GM18499 (cell line): Measurements from ENCODE around the gene CCNJL.
"Not testable (repeated sequence)": the region's sequence is repeated elsewhere in the genome, so short reads cannot be mapped to it uniquely, and the experiment has no call there.

Source experiments
- ATAC-seq: cut with Tn5 transposase; IDR thresholded peaks from one replicate; pipeline ENCODE4 v1.9.1; 2021; ENCODE audit warnings: moderate number of reproducible peaks; ENCODE audit not compliant: insufficient read depth, unreplicated experiment

Gene CCNJL

DNA sequence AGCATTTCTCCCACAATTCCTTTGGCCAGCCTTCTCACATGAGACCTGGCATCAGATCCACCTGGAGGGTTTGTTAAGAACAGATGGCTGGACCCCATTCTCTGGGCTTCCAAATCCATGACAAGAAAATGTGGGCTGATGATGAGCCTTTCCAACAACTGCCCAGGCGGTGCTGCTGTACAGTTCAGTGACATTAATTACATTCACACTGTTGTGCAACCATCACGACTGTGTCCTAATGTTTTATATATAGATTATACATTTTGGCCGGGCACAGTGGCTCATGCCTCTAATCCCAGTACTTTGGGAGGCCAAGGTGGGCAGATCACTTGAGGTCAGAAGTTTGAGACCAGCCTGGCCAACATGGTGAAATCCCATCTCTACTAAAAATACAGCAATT is 22.4 kb upstream of the CCNJL start:
- ATAC-seq: not testable (repeated sequence)

DNA sequence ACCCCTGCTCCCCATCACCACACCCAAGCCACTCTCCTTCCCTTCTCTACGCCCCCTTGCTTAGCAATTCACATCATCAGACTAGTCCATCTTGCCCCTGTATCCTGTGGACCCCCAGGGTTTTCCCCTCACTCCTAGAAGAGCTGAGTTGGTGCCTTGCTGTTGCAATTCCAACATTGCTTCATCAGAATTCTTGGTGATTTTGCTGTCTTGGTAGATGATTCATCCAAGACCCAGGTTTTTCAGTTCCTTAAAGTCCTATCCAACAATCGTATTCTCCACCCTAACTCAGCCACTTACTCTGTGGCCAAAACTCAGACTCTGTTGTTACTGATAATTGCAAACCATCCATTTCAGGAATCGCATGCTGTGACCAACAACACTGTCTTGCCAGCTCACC is 21.4 kb upstream of the CCNJL start:
- ATAC-seq: no peak

DNA sequence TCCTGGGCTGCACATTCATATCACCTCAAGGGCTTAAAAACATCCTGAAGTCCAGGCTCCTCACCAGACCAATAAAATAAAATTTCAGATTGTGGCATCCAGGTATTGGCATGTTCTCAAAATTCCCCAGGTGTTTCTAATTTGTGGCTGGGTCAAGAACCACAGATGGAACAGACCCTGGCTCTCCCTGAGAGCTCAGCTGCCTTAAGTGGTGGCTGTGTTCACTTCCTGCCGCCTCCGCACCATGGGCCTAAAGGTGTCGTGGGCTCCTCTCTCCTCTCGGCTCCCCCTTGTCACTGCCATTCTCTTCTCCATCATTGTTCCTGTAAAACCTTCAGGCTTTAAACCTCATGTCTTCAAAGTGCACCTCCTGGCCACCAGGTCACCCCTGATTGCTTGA is 17.8 kb upstream of the CCNJL start:
- ATAC-seq: no peak

DNA sequence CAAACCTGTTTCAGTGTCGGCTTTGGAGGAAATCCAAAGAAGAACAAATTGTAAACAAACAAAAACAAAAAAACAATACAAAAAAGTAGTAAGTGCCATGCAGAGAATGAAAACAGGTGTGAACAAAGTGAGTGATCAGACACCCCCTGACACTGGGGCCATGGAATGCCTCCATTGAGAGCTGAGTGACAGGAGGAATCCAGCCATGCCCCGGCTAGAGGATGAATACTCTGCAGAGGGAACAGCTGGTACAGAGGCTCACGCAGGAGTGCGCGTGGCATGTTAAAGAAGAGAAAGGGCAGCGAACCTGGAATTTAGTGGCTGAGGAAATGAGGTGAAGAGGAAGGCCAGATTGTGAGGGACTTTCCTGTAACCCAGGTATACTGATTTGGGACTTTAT is 15.5 kb upstream of the CCNJL start:
- ATAC-seq: no peak

DNA sequence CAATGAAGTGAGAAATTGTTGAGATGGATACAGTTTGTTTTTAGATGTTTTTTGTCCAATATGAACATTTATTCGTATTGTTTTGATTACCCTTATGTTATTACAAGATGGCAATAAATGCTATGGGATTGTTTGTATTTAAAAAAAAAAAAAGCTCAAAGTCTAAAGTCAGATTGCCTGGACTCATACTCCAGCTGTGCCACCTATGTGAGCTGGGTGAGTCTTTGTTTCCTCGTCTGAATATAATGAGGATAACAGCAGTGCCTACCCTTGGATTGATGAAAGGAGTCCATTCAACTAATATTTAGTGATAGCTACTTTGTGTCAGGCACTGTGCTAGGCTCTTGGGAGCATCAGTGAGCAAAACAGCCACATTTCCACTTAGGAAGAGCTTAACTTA is 14.6 kb upstream of the CCNJL start:
- ATAC-seq: no peak

DNA sequence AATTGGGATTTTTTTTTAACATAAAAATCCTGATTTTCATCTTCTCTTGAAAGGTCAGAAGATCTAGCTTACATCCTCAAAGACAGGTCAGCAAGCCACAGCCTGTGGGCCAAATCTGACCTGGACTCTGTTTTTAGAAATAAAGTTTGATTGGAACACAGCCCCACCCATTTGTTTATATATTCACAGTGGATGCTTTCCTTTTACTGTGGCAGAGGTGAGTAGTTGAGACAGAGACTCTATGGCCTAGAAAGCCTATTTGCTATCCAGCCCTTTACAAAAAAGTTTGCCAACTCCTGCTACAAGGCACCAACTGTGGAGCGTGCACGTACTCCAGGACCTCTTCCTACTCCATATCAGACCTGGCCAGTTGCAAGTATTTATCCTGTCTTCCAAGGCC is 13.4 kb upstream of the CCNJL start:
- no peak for ATAC-seq

DNA sequence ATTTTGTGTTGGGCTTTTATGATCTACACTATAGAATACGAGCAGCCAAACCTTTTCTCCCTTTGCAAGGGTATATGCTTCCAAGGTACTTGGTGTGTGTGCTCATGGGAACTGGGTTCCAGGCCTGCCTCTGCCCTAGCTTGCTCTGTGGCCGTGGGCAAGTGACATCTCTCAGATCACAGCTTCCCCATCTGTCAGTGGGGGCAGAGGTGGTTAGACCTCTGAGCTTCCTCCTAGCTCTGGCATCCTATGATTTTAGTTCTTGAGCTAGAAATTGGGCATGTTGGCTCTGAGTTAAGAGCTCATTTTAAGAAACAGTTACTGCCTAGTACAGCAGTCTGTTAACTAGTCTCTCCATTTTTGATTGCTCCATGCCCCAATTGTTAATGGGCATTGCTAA is 12.5 kb upstream of the CCNJL start:
- no peak for ATAC-seq

DNA sequence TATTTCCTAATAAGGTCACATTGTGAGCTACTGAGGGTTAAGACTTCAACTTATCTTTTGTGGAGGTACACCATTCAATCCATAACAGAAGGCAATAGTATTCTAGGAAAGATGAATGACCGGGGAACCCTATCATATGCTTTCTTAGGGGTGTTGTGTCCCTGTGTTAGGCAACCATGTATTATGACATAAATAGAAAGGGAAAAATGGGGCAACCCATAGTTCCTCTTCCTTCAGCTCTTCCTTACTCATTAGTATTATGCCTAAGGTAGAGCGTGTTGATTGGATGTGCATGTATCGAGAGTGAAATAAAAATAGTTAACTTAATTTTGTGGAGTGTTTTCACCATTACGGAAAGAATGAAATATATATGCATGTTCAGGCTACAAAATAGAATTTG is 6.0 kb upstream of the CCNJL start:
- ATAC-seq: no peak

DNA sequence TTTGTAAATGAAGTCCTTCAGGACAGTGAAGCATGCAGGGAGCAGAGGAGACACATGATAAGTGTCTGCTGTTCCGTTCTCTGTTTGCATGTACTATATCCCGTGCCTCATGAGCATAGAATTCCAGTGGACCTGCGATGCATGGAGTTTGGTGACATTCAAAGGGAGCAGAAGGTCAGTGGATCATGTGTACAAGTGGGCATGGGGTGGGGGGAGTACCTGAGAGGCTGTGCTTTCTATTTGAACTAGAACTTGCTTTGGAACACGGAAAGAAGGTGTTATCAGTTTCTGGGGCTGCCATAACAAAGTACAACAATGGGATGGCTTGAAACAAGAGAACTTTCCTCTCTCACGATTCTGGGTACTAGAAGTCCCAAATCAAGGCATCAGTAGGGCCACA is 5.1 kb upstream of the CCNJL start:
- ATAC-seq: no peak

DNA sequence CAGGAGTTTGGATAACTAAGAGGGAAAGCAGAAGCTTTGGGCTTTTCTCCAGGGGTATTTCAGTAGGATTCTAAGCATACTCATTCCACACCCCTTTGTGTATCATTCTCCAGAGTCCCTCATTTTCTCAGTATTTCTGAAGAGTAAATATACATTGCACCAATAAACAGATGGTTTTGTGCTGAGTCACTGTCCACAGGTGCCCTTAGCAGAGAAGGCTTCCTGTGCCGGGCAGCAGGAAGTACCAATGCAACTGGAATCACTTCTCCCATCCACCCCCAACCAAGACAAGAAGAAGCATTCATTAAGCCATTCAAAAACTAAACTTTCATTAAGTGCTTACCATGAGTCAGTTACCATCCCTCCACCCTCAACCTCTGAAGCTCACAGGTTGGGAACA is 3.6 kb upstream of the CCNJL start:
- ATAC-seq: no peak

DNA sequence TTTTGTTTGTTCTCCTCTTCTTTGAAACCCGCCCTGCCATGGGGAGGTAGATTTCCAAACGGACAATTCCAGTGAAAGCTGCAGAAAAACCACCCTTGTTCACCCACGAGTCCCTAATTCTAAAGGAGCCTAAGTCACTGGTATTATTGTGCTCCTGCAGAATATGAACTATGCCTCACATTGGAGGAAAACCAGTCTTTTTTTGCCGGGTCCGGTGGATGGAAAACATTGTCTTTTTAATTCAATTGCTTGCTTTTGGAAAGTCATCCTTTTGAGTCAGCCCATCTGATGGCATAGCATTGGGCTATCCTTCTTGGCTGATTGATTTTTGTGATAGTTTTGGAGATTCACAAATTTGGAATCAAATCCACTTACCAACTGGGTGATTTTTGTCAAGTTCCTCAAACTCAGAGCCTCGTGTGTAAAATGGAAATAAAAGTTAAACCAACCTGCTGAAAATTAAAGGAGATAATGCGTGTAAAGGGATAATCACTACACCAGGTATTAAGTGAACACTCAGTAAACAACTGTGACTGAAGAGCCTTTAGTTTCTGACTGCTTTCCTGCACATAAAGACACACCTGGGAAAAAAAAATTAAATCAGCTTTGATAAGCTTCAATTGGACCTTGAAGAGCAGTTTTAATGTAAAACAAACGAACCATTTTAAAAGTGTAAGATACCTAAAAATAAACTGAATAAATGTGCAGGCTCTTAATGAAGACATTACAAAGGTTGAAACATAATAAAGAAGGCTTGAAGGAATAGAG is 780 bp upstream of the CCNJL start:
- no peak for ATAC-seq

DNA sequence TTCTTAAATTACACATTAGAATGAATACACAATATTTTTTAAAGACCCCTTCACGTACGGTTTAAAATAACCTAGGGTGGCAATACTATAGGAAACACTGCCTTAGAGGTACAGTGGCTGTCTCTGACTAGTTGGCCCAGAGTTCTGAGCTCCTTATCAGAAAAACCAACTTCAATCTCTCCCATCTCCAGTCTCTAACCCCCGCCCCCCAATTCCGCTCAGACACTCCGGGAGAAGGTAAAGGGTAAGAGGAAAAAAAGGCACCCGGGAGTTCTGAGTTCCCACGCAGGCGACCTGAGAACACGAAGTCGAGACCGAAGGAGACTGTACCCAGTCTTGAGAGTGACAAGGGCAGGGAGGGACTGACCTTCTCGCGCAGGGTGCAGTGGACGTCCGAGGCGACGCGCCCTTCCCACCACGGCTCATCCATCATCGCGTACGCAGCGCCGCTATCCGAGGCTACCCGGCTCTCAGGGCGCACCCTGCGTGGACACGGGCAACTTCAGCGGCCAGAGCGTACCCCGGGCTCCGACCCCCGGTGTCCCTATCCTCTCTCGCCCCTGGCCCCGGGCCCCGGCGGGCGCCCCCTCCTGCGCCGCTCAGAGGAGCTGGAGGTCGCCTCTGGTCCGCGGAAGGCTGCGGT is 752 bp downstream of the CCNJL start:
- no peak for ATAC-seq

DNA sequence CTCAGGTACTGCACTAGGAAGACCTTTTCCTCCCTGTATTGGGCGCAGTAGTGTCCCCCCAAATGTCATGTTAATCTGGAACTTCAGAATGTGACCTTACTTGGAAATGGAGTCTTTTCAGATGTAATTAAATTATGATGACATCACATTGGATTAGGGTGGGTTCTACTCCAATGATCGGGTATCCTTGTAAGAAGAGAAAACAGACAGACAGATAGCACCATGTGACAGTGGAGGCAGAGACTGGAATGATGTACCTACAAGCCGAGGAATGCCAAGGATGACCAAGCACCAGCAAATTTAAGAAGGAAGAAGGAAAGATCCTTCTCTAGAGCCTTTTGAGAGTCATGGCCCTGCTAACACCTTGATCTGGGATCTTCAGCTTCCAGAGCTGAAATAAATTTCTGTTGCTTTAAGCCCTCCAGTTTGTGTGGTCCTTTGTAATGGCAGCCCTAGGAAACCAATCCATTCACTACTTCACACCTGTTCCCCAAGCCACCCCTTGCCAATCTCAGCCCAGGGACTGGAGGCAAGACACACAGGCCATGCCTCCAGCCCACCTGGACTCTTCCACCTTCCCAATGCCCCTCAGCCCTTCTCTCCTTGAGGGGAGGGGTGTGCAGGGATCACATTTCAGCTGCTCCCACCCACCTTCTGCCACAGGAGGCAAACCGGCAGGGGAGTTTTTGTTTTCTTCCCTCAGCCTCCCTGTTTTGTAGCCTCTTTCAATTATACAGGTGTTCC is 1.6 kb downstream of the CCNJL start:
- ATAC-seq: no peak

DNA sequence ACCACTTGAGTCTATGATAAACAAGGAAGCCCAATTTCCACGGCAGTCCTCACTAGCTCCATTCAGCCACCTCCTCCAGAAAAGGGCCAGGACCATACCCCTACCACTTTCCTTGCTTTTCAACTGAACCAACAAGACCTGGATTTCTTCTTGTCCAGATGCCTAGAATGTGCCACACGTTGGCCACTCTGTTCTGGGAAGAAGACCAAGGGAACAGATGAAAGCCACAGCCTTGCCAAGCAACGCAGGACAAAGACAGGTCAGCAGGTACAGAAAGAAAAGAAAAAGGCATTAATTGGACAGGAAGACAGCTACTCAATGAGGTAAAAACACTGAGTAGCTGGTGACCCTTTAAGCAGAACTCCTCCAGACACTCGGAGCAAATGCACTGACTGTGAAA is 2.2 kb downstream of the CCNJL start:
- ATAC-seq: no peak

DNA sequence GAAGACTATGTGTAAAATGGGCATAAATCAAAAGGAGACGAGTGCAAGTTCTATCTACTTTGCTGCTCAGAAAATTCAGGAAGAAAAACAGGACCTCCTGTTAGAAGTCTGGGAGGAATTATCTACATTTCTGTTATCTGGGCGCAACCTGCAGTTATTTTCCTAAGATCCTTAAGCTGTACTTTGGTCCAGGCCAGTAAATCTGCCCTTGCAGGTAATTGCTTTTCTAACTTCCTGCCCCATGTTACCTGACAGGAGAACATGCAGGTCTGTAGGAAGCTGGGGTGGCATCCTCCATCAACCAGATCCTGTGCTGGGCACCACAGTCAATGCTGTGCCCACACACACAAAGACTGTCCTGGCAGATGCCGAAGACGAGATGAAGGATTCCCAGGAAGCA is 5.7 kb downstream of the CCNJL start:
- no peak for ATAC-seq

DNA sequence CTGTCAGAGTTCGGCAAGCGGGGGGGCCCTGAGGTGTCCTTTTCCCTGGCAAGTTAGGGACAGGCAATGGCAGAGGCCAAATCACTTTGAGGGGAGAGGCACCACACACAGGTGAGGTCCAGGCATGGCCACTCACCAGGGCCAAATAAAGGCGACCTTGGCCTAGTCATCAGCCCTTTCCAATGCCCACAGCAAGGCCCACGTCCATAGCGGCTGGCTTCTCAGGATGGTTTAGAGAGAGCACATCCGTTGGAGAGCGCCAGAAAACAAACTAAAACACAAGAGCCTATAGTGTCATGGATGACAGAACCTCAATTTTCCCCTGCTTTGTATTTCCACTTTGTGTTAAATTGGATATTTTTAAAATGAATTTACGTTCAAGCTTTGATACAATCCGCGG is 7.0 kb downstream of the CCNJL start:
- ATAC-seq: no peak

DNA sequence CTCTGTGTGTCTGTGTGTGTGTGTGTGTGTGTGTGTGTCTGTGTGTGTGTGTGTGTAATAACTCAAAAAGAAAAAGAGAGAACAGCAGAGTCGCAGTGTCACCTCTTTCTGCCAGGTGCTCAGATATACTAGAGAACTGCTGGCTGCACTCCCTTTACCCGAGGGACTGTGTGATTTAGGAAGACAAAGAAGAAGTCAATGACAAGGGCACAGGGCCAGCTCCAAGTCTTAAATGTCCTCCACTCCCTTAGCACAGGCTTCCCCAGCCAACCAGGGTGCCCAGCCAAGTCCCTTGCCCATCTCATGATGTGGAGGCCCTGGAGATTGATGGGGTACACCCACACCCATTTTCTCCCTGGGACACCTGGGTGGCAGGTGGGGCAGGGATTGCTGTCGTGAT is 8.7 kb downstream of the CCNJL start:
- ATAC-seq: no peak

DNA sequence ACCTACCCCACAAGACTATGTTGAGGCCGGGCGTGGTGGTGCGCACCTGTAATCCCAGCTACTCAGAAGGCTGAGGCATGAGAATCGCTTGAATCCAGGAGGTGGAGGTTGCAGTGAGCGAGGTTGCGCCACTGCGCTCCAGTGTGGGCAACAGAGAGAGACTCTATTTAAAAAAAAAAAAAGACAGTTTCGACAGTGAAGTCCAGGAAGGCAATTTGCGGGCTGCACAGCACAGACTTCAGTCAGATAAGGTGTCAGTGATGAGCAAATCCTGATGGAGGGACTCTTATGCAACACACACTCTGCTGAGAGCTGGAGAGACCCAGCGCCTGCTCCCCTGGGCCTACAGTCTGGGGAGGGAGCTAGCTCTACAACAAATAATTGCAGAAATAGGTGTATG is 14.2 kb downstream of the CCNJL start:
- ATAC-seq: no peak

DNA sequence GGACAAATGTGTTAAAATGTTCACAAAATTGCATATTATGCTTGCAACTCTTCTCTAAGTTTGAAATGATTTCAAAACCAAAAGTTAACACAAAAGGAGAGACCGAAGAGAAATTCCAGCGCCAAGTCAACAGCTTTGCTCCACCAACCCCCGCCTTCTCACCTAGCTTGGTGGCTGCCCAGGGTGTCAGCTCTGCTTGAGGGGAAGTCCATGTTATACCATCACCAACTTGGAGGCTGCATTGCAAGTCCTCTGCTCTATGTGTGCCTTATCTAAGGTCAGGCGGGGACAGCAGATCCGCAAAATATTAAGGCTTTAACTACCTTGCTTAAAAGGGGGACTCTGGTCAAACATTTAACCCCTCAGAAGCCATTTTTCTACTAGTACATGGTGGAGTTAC is 14.6 kb downstream of the CCNJL start:
- ATAC-seq: no peak

DNA sequence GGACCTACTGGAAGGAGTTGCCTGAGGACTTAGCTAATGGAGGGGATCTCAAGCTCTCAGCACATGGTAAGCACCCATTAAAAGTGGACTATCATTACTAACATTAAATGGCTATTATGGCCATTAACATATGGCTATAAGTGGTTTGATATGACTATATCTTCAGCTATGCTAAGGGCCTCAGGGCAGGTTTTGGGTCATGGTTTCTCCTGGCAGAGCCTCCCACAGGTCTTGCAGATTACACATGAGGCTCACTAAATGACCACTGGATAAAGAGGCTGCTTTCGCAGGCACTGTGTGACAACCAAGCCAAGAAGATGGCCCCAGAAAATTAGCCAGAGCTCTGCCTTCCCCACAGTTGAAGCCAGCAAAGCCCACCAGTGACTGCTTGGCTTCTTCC is 15.4 kb downstream of the CCNJL start:
- no peak for ATAC-seq

DNA sequence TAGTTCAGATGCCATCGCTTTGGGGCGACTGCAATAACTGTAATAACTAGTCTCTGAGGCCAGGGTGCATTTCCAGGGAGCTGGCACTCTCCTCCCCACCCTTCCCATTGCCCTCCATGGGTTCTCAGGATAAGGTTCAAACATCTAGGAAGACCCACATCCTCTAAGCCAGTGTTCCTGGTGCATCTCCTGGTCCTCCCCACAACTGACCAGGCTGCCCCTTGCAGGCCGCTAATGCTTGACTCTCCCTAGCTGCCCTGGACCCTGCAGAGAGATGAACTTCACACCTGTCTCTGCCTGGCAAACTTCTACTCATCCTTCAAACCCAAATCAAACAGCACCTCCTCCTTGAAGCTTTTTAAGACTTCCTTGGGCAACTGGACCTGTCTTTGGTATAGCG is 15.9 kb downstream of the CCNJL start:
- no peak for ATAC-seq
